ENCODE measurements around the gene EIF2A.
"Not testable (repeated sequence)": the region's sequence is repeated elsewhere in the genome, so short reads cannot be mapped to it uniquely, and the experiment has no call there.

The EIF2A gene

DNA sequence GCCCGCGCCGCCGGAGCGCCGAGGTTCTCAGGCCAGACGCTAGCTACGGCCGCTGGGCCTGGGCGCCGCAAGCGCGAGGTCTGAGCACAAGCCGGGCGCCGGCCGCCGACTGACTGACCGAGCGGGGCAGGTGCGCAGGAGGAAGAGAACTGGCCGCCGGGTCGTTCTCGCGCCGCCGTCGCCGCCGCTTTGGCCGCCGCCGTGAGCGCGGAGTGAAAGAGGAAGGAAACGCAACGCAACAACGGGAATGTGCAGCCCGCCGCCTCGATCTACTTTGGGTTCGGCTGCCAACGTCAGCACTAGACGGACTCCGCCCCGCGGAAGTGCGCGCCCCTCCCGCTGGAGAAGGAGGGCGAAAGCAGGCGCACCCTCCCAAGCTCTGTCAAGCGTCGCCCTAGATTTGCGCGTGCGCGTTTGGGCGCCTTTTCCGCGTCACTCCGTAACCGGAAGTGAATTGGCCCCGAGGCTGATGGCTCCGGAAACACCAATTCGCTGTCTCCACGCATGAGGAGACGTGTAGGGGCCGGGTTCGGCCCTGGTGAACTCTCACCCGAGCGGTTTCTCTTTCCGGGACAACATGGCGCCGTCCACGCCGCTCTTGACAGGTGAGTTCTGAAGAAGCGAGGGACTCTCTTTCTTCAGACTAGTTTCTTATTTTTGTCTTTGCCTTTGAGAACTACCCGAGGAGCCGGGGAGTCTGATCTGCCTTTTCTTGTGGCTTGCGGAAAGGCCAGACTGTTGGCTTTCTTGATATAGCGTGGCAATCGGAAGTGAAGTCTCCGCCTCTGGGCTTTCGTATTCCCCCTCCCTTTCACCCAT is at the start of gene EIF2A, which contains the start of gene SERP1:
TSS of gene EIF2A (plus strand) at position 562 of the 819 bp plus-strand sequence. CDS start at position 578, 16 bp downstream.
TSS of gene SERP1 (minus strand) at position 271 of the 819 bp plus-strand sequence. CDS start 361 bp downstream, outside the sequence.
- DNase-seq (ENCODE audit: insufficient read length, low spot score): peak; percentile 95
- peak; percentile 94 for FAIRE-seq

DNA sequence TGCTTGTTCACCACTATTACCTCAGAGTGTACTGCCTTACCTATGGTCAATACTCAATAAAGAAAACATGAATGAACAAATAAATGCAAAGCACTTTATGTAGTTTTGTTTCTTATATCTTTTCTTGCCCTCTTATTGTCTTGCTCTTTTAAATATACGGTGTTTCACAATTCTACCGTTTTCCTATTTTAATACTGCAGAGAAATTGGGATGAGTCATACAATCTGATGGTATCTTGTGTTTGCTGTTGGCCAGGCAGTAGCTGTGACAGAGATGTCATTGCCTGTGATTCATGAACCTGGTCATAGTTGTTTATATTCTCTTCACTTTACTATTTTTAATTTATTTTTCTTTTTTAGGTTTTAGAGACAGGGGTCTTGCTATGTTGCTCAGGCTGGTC is 48.6 kb upstream of the EIF2A start:
- no peak for FAIRE-seq
- peak; percentile 69 for DNase-seq (ENCODE audit: insufficient read length, low spot score)

DNA sequence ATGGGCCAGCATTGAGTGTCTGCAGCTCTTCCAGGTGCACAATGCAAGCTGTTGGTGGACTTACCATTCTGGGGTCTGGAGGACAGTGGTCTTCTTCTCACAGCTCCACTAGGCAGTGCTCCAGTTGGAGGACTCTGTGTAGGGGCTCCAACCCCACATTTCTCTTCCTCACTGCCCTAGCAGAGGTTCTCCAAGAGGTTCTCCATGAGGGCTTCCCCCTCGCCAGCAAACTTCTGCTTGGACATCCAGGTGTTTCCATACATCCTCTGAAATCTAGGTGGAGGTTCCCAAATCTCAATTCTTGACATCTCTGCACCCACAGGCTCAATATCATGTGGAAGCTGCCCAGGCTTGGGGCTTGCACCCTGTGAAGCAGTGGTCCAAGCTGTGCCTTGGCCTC is 45.6 kb upstream of the EIF2A start:
- DNase-seq (ENCODE audit: insufficient read length, low spot score); FAIRE-seq: not testable (repeated sequence)

DNA sequence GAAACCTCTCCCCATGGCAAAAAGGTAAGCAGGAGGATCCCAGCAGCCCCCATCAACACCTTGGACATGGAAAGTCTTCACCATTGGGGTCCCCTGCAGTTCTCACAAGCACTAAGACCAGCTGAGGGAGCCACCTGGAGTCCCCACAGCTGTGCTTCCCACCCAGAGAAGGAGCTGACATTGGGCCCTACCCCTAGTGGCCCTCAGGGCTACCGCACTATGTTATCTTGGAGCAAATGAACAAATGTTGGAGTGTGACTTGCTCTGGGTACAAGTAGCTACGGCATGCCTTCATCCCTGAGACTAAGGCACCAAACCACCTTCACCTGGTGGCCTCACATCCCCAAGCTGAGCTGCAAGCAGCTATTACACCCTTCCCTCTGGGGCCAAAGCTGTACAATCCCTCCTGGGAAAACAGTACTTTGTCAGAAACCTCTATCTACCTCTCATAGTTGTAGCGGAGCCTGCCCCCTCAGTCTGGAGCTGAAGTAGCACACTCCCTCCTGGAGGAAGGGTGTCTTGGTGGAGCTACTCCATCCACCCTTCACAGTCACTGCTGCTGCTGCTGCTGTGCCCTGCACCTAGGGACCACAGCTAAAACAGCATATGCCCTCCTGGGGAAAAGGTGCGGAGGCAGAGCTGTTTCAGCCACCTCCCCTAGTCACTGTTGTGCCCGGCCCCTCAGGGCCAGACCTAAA is 43.0 kb upstream of the EIF2A start:
- no peak for DNase-seq (ENCODE audit: insufficient read length, low spot score)
- no peak for FAIRE-seq

DNA sequence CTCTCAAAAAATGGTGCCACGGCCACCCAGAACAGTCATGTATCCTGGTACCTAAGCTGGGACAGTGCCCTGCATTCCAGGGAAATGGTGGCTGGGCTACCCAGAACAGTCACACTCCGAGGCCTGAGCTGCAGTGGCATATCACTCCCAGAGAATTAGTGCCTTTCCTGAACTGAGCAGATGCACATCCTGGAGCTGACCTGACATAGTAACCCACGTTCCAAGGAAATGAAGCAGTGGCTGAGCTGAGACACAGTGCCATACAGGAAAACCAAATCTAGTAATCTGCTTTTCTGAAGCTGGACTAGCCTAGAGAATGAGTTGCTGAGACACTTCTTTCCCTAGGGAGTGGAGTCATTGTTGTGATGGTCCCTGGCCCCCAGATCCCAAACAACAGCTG is 42.1 kb upstream of the EIF2A start:
- DNase-seq (ENCODE audit: insufficient read length, low spot score): no peak
- no peak for FAIRE-seq

DNA sequence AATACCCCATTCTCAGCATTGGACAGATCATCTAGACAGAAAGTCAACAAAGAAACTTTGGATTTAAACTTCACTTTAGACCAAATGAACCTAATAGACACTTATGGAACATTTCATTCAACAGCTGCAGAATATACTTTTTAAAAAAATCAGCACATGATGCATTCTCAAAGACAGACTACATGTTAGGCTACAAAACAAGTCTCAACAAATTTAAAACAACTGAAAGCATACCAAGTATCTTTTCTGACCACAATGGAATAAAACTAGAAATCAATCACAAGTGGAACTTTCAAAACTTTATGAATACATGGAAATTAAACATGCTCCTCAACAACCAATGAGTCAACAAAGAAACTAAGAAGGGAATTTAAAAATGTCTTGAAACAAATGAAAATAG is 38.2 kb upstream of the EIF2A start:
- FAIRE-seq (no peak), DNase-seq (ENCODE audit: insufficient read length, low spot score) (no peak)

DNA sequence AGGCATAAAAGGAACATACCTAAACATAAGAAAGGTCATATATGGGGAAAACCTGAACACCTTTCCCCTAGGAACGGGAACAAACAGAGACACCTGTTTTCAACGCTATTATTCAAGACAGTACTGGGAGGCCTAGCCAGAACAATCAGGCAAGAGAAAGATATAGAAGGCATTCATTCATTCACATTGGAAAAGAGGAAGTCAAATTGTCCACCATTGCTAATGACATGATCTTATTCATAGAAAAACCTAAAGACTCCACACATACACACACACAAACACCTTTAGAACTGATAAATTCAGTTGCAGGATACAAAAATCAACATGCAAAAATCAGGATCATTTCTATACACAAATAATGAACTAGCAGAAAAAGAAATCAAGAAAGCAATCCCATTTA is 36.8 kb upstream of the EIF2A start:
- no peak for FAIRE-seq
- no peak for DNase-seq (ENCODE audit: insufficient read length, low spot score)

DNA sequence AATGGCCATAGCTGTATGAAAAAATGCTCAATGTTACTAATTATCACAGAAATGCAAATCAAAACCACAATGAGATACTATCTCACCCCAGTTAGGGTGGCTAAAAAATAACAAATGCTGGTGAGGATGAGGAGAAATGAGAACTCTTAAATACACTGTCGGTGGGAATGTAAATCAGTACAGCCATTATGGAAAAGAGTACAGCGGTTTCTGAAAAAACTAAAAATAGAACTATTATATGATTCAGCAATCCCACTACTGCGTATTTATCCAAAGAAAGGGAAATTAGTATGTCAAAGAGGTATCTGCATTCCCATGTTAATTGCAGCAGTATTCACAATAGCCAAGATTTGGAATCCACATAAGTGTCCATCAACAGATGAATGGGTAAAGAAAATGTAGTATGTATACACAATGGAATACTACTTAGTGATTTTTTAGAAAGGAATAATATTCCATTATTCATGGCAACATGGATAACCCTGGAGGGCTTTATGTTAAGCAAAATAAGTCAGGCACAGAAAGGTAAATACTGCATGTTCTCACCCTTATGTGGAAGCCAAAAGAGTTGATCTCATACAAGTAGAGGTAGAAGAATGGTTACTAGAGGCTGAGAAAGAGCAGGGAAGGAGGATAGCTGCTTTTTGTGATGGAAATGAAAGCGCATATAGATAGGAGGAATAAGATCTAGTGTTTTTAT is 35.3 kb upstream of the EIF2A start:
- DNase-seq (ENCODE audit: insufficient read length, low spot score): no peak
- FAIRE-seq: no peak

DNA sequence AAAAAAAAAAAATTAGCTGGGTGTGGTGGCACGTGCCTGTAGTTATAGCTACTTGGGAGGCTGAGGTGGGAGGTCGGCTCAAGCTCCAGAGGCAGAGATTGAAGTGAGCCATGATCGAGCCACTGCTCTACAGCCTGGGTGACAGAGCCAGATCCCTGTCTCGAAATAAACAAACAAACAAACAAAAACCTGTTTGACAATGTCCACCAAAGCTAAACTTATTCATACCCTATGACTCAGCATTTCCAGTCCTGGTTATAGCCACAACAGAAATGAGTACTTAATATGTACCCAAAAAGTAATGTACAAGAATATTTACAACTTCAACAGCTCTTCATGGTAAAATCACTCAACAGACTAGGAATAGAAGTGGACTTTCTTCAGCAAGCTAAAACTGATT is 31.4 kb upstream of the EIF2A start:
- DNase-seq (ENCODE audit: insufficient read length, low spot score): no peak

DNA sequence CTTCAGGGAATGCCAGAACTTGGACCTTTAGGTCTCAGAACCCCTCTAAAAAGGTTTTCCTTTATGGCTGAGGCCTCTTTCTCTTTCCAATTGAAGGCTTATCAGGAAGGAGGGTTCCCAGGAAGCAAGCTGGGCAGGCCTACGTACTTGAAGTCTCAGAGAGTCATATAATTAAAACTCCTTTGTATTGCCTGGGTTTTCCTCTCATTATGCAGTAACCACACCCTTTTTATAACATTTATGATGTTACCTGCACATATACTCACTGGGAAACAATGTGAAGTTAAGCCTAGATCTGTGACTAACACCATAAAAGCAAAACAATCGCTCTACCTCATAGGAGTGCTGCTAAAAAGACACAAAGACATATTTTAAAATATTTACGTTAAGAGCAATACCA is 27.6 kb upstream of the EIF2A start:
- FAIRE-seq (no peak), DNase-seq (ENCODE audit: insufficient read length, low spot score) (no peak)

More for the DNA sequence above, 31.4 kb upstream of the EIF2A start:
- no peak for FAIRE-seq

DNA sequence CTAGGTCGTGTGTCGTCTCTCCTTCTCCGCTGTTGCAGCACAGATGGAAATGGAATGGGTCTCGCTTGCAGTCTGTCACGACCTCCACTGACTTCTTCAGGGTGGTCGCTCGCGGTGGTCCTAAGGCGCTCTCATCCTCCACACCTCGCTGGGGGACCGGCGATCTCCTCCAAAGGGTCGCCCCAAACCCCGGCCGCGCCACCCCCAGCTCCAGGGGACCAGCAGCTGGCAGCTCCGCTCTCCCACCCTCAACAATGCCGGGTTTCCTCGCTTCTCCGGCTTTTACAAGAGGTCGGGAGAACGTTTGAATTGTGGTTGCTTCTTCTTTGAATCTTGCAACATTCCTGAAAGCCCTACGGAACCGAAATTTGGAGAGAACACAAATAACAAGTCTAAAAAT is 26.2 kb upstream of the EIF2A start:
- FAIRE-seq (no peak), DNase-seq (ENCODE audit: insufficient read length, low spot score) (no peak)

DNA sequence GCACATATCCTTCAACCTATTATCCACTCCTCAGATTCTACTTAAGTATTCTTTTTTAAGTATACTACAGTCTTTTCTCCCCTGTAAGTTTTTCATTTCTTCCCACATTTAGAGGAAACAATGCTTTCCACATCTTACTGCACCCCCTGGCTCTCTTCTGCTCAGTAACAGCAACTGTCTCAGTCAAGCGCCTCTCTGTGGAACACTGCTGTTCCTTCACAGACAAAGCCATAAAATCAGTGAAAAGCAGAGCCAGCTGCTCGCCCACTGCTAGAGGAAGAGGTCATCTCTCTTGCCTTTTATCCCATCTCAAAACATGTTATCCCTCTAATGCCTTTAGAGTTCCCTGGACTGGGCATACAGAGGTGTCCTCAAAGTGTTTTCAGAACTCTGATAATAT is 25.1 kb upstream of the EIF2A start:
- FAIRE-seq (no peak), DNase-seq (ENCODE audit: insufficient read length, low spot score) (no peak)

DNA sequence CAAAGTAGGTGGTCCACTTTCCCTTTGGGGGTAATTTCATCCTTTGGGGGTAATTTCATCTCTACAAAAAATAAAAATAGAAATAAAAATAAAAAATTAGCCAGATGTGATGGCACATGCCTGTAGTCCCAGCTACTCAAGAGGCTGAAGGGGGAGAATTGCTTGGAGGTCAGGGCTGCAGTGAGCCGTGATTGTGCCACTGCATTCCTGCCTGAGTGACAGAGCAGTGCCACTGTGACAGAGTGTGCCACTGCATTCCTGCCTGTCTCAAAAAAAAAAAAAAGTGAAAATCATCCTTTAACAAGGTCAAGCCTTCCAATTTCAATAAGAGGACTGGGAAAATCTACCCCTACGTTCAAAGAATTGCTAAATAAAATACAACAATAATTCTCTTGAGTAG is 23.0 kb upstream of the EIF2A start:
- DNase-seq (ENCODE audit: insufficient read length, low spot score) (no peak), FAIRE-seq (no peak)

DNA sequence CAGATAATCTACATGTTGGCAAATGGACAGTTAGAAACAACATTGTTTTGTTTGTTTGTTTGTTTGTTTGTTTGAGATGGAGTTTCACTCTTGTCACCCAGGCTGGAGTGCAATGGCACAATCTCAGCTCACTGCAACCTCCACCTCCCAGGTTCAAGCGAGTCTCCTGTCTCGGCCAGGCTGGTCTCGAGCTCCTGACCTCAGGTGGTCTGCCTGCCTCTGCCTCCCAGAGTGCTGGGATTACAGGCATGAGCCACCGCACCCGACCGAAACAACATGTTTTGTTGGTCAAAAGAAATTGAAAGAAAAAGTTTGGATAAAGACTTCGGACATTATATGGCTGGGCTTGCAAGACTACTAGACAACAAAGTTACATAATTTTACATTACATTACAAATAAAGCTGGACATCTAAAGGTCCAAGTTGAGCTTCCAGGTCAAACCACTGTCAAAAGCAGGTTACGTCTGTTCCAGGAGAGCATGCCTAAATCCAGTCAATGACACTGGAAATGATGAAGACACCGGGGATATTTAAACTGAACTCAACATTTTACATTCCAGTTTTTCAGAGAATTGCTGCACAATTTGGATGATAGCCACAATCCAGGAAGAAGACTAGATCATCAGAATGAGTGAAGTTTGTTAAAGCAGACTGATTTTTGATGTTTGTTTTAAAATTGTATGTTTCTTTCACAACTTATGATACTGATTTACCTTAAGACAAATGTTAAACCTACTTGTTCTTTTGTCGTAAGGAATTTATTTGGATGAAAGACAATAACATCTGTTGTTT is 18.9 kb upstream of the EIF2A start:
- DNase-seq (ENCODE audit: insufficient read length, low spot score) (no peak), FAIRE-seq (no peak)

DNA sequence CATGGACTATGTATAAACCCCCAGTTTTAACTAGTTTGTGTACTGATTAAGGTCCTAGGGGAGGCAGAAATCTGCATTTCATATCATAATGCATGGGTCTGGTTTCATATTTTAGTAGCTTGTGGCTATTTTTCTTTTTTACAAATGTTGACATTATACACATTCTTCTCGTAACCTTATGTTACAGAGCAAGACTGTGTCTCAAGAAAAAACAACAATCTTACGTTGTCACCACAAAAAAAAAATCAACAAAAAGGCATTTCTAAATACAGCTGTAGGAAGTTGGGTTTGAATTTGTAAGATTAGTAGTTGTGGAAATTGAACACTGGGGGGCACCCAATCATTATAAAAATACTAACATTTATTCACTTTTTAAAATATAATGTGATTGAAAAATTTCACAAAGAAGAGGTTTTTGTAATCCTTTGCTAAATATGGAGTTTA is 18.2 kb upstream of the EIF2A start:
- FAIRE-seq (no peak), DNase-seq (ENCODE audit: insufficient read length, low spot score) (no peak)

DNA sequence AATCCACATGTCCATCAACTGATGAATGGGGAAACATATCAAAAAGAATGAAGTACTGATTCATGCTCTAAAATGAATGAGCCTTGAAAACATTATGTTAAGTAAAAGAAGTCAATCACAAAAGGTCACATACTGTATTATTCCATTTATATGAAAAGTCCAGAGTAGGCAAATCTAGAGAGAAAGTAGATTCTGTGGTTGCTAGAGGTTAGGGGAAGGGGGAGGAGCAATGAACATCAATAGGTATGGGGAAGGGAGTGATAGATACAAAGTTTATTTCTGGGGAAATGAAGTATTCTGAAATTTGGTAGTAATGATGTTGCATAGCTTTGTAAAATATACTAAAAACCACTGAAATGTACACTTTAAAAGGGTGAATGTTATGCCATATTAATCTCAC is 14.8 kb upstream of the EIF2A start:
- no peak for FAIRE-seq
- DNase-seq (ENCODE audit: insufficient read length, low spot score): no peak

DNA sequence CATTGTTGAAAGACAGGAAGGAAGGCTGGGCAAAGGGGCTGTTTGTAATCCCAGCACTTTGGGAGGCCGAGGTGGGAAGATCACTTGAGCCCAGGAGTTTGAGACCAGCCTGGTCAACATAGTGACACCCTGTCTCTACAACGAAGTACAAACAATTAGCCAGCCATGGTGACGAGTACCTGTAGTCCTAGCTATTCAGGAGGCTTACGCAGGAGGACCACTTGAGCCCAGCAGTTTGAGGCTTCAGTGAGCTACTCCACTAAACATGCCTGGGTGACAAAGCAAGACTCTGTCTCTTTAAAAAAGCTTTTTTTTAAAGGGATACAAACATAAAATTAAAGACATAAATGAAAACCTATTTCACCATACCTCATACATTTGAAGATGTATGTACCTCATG is 11.4 kb upstream of the EIF2A start:
- no peak for DNase-seq (ENCODE audit: insufficient read length, low spot score)
- FAIRE-seq: no peak

DNA sequence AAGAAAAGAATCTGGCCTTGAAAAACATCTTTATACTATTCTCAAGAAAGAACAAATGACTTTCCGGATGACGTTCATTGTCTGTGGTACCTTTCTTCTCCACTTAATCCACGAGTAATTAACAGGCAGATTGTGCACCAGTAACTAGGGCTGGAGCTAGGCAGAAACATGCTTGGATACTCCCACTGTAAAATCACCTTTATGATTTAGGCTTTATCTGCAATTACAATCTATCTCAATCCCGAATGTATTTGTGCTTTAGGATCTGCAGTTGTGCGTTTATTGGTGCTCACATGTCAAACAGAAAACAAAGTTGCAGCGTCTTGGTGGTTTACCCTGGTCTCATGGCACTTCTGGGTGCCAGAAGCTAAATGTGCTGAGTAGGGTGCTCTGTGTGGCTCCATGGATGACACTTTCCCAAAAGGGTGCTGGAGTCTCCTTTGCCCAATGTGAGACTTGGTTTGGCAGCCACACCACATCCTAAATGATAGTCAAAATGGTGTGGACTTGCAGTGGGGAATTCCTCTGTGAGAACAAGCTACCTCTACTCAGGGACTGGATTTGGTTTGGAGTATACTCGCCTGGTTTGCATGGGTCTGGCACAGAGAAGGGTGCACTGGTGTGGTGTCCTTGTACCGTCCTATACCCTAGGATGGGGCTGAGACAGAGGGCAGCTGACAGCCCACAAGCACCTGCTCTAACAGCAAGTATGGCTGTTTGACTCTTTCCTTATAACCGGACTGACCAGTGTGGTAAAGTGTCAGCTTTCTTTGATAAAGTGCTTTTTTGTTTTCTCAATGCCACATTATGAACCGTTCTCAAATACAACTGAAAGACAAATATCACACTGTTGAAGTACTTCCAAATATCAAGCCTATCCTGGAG is 8.0 kb upstream of the EIF2A start:
- DNase-seq (ENCODE audit: insufficient read length, low spot score) (no peak), FAIRE-seq (no peak)

DNA sequence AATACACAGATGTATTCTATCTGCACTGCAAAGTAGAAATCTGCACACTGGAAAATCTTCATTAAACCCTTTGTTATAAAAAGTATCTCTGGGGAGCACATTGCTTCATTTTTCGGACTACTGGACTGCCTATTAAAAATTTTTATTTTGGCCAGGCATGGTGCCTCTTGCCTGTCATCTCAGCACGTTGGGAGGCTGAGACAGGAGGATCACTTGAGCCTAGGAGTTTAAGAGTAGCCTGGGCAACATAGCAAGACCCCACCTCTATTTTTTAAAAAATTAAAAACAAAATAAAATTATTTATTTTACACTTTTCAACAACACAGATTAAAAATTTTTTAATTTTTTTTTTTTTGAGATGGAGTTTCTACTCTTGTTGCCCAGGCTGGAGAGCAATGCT is 6.3 kb upstream of the EIF2A start:
- FAIRE-seq: no peak
- DNase-seq (ENCODE audit: insufficient read length, low spot score): no peak

DNA sequence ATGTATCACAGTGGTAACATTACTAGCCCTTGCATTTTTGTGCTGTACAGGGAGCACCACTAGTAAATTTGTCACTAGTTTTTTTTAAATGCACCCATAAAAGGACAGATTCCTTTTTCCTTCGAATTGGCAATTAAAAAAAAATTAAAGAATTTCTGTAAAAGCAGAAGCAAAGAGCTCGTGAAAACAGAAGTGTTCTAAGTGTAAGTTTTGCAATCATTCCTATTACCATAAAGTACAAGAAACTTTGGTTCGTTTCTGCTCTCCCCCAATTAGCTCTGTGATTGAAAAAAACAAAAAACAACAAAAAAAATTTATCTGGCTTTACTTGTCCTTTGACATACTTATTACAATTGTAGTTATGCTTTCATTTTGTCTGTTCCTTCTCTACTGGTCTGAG is 5.6 kb upstream of the EIF2A start:
- DNase-seq (ENCODE audit: insufficient read length, low spot score) (no peak), FAIRE-seq (no peak)

Data from HTR-8/SVneo (cell line).